Measurements from ENCODE around the gene PNLDC1.

Gene PNLDC1

GRCh38 chr6:159831373-159831679, 31.2 kb downstream of the PNLDC1 start:
- ChIA-PET CTCF (interaction anchor here (0.6 kb wide), 1 partner anchor 70 kb away, joined by 3 read pairs; the partner anchor contains the start of gene ACAT2), POLR2A (ENCODE audit: low non-redundant PET) (no interaction called here)
- H3K27ac ChIP-seq = no peak overlapping the region
- no peak for DNase-seq (ENCODE audit: low spot score)
- no peak for TF ChIP-seq CTCF (conservative IDR thresholded peaks at IDR 0.05; ENCODE audit: low read depth)

GRCh38 chr6:159832946-159833345, 32.9 kb downstream of the PNLDC1 start:
- POLR2A ChIA-PET (ENCODE audit: low non-redundant PET) = no interaction called here
- no peak overlapping the region for H3K27ac ChIP-seq
- CTCF ChIA-PET = interaction anchor here (0.6 kb wide), 1 partner anchor 142 kb away, joined by 3 read pairs; no protein-coding TSS in a partner anchor

GRCh38 chr6:159833556-159833955, 33.5 kb downstream of the PNLDC1 start:
- ChIA-PET POLR2A (ENCODE audit: low non-redundant PET) (no interaction called here), CTCF (interaction anchor here (0.6 kb wide), 1 partner anchor 9 kb away, joined by 5 read pairs; no protein-coding TSS in a partner anchor)
- DNase-seq (ENCODE audit: low spot score) = no peak
- TF ChIP-seq CTCF (conservative IDR thresholded peaks at IDR 0.05; ENCODE audit: low read depth) = no peak
- no peak overlapping the region for H3K27ac ChIP-seq

More at GRCh38 chr6:159832946-159833345, 32.9 kb downstream of the PNLDC1 start:
- no peak for DNase-seq (ENCODE audit: low spot score)
- TF ChIP-seq CTCF (conservative IDR thresholded peaks at IDR 0.05; ENCODE audit: low read depth) = no peak

- no peak for TF ChIP-seq CTCF (conservative IDR thresholded peaks at IDR 0.05; ENCODE audit: low read depth)
- DNase-seq (ENCODE audit: low spot score) = no peak
- ChIA-PET CTCF (interaction anchor here (0.6 kb wide), 1 partner anchor 9 kb away, joined by 5 read pairs; no protein-coding TSS in a partner anchor), POLR2A (ENCODE audit: low non-redundant PET) (interaction anchor here (0.6 kb wide), 1 partner anchor 12 kb away, joined by 3 read pairs; no protein-coding TSS in a partner anchor)
- no peak overlapping the region for H3K27ac ChIP-seq
Observed at GRCh38 chr6:159833997-159834603, 34.0 kb downstream of the PNLDC1 start.

GRCh38 chr6:159836718-159837490, 36.8 kb downstream of the PNLDC1 start:
- no peak for DNase-seq (ENCODE audit: low spot score)
- CTCF ChIA-PET = no interaction called here
- TF ChIP-seq CTCF (conservative IDR thresholded peaks at IDR 0.05; ENCODE audit: low read depth) = no peak
- POLR2A ChIA-PET (ENCODE audit: low non-redundant PET) = no interaction called here
- H3K27ac ChIP-seq = no peak overlapping the region

- no peak for DNase-seq (ENCODE audit: low spot score)
- CTCF ChIA-PET = no interaction called here
- TF ChIP-seq CTCF (conservative IDR thresholded peaks at IDR 0.05; ENCODE audit: low read depth) = no peak
- no peak overlapping the region for H3K27ac ChIP-seq
- POLR2A ChIA-PET (ENCODE audit: low non-redundant PET) = no interaction called here
Observed at GRCh38 chr6:159837511-159837910, 37.4 kb downstream of the PNLDC1 start.
